OCI-LY1 (cell line): ENCODE measurements around the gene FAM180A.

Source experiments
- H2AFZ ChIP-seq: fragments of 200-600 bp; sonication (generic), shearing (Covaris generic); 2 replicates; pipeline ENCODE4 v1.6.0; 2014; ENCODE audit warnings: antibody characterized with exemption, mild to moderate bottlenecking, low read length
- H3F3A ChIP-seq: fragments of 200-600 bp; sonication (generic), shearing (Covaris generic); 2 replicates; pipeline ENCODE4 v1.6.0; 2014; ENCODE audit warnings: mild to moderate bottlenecking, antibody characterized with exemption, low read length, moderate library complexity; ENCODE audit not compliant: insufficient read depth
- H3K27ac ChIP-seq: fragments of 200-600 bp; sonication (generic); 2 replicates; pipeline ENCODE4 v1.5.1; 2014; ENCODE audit warnings: low read length, mixed run types, mild to moderate bottlenecking, low read depth; ENCODE audit not compliant: poor library complexity, severe bottlenecking
- H3K27me3 ChIP-seq: fragments of 200-600 bp; sonication (generic); 2 replicates; pipeline ENCODE4 v1.6.0; 2014; ENCODE audit warnings: antibody characterized with exemption, mild to moderate bottlenecking, low read length, moderate library complexity; ENCODE audit not compliant: insufficient read depth
- H3K36me3 ChIP-seq: fragments of 200-600 bp; sonication (generic); 2 replicates; pipeline ENCODE4 v1.6.1; 2014; ENCODE audit warnings: mild to moderate bottlenecking, antibody characterized with exemption, low read length, moderate library complexity, mixed read lengths; ENCODE audit not compliant: insufficient read depth
- H3K4me1 ChIP-seq: fragments of 200-600 bp; sonication (generic); 2 replicates; pipeline ENCODE4 v1.5.1; 2014; ENCODE audit warnings: mild to moderate bottlenecking, low read length, moderate library complexity; ENCODE audit not compliant: insufficient read depth, severe bottlenecking
- H3K4me2 ChIP-seq: fragments of 200-600 bp; sonication (generic), shearing (Covaris generic); 2 replicates; pipeline ENCODE4 v1.6.1; 2014; ENCODE audit warnings: low read length
- H3K4me3 ChIP-seq: fragments of 200-600 bp; sonication (generic); 2 replicates; pipeline ENCODE4 v1.5.1; 2014; ENCODE audit warnings: low read length, low read depth, mild to moderate bottlenecking, mixed read lengths; ENCODE audit not compliant: poor library complexity, severe bottlenecking
- H3K79me2 ChIP-seq: fragments of 200-600 bp; shearing (Covaris generic); 2 replicates; pipeline ENCODE4 v1.6.1; 2016; ENCODE audit warnings: mixed run types, low read length, mixed read lengths; ENCODE audit not compliant: insufficient read depth
- H3K9ac ChIP-seq: fragments of 200-600 bp; sonication (generic), shearing (Covaris generic); 2 replicates; pipeline ENCODE4 v1.6.1; 2014; ENCODE audit warnings: mild to moderate bottlenecking, low read length, mixed read lengths
- H3K9me2 ChIP-seq: fragments of 200-600 bp; sonication (generic), shearing (Covaris generic); 2 replicates; pipeline ENCODE4 v1.6.1; 2014; ENCODE audit warnings: low read depth, mild to moderate bottlenecking, low read length, mixed read lengths
- H3K9me3 ChIP-seq: fragments of 200-600 bp; shearing (Covaris generic); 2 replicates; pipeline ENCODE4 v1.6.1; 2014; ENCODE audit warnings: low read length, mixed read lengths
- H4K20me1 ChIP-seq: fragments of 200-600 bp; sonication (generic), shearing (Covaris generic); 2 replicates; pipeline ENCODE4 v1.6.0; 2016; ENCODE audit warnings: mild to moderate bottlenecking, low read length; ENCODE audit not compliant: insufficient read depth
- EZH2 ChIP-seq: fragments of 200-600 bp; sonication (generic), shearing (Covaris generic); IDR thresholded peaks from 2 replicates; pipeline ENCODE4 v1.8.0; 2017; ENCODE audit warnings: borderline replicate concordance, mixed run types, mild to moderate bottlenecking, antibody characterized with exemption, low read length, moderate library complexity, mixed read lengths
- TF ChIP-seq, protein P1 (sequence below): fragments of 200-600 bp; sonication (generic), shearing (Covaris generic); IDR thresholded peaks from 2 replicates; pipeline ENCODE4 v1.5.1; 2017; ENCODE audit warnings: mild to moderate bottlenecking, antibody characterized with exemption, low read length, moderate library complexity, mixed read lengths

The FAM180A gene

DNA sequence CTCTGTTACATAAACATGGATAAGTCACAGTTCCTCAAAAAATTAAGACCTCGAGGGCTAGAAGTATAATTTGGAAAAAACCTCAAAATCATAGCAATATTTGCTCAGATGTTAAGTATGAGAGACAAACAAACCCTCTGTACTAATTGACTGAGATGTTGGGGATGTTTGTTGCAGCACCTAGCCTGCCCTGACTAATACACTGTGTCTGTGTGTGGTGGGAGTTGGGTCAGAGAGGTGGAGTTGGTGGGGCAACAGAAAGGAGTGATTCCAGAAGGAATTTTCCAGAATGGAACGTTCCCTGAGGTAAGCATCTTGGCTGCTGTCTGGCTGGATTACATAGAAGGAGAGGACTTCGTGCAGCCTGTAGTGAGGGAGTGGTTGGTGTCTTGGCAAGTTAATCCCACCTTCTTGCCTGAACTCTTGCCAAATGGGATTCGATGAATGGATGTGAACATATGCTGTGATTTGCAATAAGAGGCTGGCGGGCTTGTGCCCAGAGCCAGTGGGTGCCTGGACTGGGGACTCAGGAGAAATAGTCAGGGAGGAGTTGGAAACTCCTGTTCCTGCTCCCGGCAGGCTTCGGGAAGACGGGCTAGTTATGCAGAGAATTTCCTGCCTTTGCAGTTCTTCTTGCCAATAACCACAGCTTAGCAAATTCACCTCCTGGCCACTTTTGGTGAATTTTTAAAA is 9.3 kb upstream of the FAM180A start:
- no peak overlapping the region for H3K4me2 ChIP-seq
- H3F3A ChIP-seq = no peaks in the 10 kb centered on the region
- no peak overlapping the region for H3K9ac ChIP-seq
- H3K4me3 ChIP-seq = no peak overlapping the region
- H3K27ac ChIP-seq = no peak overlapping the region
- no peaks in the 10 kb centered on the region for H3K9me2 ChIP-seq
- H4K20me1 ChIP-seq = no peaks in the 10 kb centered on the region
- no peaks in the 10 kb centered on the region for H3K79me2 ChIP-seq
- H3K27me3 ChIP-seq = no peaks in the 10 kb centered on the region; the same call in 1 of the 2 replicates
- H3K36me3 ChIP-seq = no peaks in the 10 kb centered on the region
- TF ChIP-seq EZH2 = no peak
- TF ChIP-seq, protein P1, sequence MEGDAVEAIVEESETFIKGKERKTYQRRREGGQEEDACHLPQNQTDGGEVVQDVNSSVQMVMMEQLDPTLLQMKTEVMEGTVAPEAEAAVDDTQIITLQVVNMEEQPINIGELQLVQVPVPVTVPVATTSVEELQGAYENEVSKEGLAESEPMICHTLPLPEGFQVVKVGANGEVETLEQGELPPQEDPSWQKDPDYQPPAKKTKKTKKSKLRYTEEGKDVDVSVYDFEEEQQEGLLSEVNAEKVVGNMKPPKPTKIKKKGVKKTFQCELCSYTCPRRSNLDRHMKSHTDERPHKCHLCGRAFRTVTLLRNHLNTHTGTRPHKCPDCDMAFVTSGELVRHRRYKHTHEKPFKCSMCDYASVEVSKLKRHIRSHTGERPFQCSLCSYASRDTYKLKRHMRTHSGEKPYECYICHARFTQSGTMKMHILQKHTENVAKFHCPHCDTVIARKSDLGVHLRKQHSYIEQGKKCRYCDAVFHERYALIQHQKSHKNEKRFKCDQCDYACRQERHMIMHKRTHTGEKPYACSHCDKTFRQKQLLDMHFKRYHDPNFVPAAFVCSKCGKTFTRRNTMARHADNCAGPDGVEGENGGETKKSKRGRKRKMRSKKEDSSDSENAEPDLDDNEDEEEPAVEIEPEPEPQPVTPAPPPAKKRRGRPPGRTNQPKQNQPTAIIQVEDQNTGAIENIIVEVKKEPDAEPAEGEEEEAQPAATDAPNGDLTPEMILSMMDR = no peak
- H2AFZ ChIP-seq = no peak overlapping the region
- H3K4me1 ChIP-seq = no peaks in the 10 kb centered on the region
- H3K9me3 ChIP-seq = no peaks in the 10 kb centered on the region

DNA sequence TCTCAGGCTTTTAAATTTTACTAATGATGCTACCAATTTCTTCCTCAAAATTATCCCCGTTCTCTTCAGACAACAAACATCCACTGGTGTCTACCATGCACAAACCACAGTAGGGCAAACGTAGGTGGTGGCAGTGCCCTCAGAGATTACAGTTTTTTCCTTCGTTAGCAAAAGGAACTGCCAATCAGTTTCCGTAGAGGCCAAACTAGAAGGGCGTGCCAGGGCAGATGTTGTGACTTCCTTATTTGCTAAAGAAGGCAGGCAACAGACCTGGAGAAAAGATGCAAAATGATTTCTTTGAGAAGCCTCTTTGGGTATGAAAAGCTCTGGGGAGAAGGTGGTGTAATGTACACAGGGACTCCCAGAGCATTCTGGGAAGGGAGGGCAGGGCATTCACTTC is 7.6 kb upstream of the FAM180A start:
- H3K79me2 ChIP-seq = no peaks in the 10 kb centered on the region
- H3K4me3 ChIP-seq = no peak overlapping the region
- H3K4me2 ChIP-seq = no peak overlapping the region
- H3K27ac ChIP-seq = no peak overlapping the region
- H2AFZ ChIP-seq = no peak overlapping the region
- no peak overlapping the region for H3K9ac ChIP-seq
- H3K36me3 ChIP-seq = no peaks in the 10 kb centered on the region
- no peak for TF ChIP-seq EZH2
- TF ChIP-seq, protein P1 = no peak
- H4K20me1 ChIP-seq = no peaks in the 10 kb centered on the region
- no peaks in the 10 kb centered on the region; the same call in 1 of the 2 replicates for H3K27me3 ChIP-seq
- H3K9me2 ChIP-seq = no peaks in the 10 kb centered on the region
- no peaks in the 10 kb centered on the region for H3F3A ChIP-seq
- no peaks in the 10 kb centered on the region for H3K9me3 ChIP-seq
- H3K4me1 ChIP-seq = no peaks in the 10 kb centered on the region

DNA sequence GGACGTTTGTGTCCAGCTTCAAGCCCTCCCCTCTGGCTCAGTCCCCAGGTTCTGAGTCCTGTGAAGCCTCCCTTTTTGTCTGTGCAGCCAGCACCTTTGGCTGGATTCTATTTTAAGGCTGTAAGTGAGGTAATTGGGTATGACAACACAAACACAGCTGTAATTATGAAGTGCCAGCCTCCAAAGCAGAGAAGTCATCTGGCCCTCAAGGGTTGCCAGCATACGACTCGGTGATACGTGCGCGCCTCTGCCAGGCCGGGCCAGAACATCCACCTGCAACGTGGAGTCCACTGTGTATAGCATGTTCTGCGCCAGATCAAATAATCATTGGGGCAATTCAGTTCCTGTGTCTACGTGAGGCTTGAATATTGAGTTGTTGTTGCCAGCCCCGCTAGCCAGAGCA is 6.7 kb upstream of the FAM180A start:
- no peak overlapping the region for H3K9ac ChIP-seq
- TF ChIP-seq, protein P1 = no peak
- TF ChIP-seq EZH2 = no peak
- no peaks in the 10 kb centered on the region for H3K79me2 ChIP-seq
- H3K9me3 ChIP-seq = no peaks in the 10 kb centered on the region
- H3K4me3 ChIP-seq = no peak overlapping the region
- H3K27me3 ChIP-seq = no peaks in the 10 kb centered on the region; the same call in none of the 2 replicates
- no peaks in the 10 kb centered on the region for H3F3A ChIP-seq
- no peaks in the 10 kb centered on the region for H3K9me2 ChIP-seq
- H3K27ac ChIP-seq = no peak overlapping the region
- H3K4me2 ChIP-seq = no peak overlapping the region
- no peaks in the 10 kb centered on the region for H3K4me1 ChIP-seq
- H3K36me3 ChIP-seq = no peaks in the 10 kb centered on the region
- no peak overlapping the region for H2AFZ ChIP-seq
- no peaks in the 10 kb centered on the region for H4K20me1 ChIP-seq
